ENCODE results near the gene SHKBP1.

DNA sequence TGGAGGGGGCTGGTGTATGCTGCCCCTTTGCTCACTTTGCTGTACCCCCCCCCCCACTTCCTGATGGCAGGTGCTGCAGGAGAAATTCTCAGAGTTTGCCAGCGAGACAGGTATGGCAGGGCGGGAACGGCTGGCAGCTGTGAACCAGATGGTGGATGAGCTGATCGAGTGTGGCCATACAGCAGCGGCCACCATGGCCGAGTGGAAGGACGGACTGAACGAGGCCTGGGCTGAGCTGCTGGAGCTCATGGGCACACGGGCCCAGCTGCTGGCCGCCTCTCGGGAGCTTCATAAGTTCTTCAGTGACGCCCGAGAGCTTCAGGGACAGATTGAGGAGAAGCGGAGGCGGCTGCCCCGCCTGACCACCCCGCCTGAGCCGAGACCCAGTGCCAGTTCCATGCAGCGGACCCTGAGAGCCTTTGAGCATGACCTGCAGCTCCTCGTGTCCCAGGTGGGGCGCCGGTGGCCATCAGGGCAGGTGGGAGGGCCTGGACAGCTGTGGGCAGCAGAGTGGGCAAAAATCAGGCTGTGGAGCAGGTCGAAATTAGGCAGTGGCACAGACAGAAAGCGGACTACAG, 19.6 kb upstream of the SHKBP1 start:
- TF ChIP-seq, protein P1, sequence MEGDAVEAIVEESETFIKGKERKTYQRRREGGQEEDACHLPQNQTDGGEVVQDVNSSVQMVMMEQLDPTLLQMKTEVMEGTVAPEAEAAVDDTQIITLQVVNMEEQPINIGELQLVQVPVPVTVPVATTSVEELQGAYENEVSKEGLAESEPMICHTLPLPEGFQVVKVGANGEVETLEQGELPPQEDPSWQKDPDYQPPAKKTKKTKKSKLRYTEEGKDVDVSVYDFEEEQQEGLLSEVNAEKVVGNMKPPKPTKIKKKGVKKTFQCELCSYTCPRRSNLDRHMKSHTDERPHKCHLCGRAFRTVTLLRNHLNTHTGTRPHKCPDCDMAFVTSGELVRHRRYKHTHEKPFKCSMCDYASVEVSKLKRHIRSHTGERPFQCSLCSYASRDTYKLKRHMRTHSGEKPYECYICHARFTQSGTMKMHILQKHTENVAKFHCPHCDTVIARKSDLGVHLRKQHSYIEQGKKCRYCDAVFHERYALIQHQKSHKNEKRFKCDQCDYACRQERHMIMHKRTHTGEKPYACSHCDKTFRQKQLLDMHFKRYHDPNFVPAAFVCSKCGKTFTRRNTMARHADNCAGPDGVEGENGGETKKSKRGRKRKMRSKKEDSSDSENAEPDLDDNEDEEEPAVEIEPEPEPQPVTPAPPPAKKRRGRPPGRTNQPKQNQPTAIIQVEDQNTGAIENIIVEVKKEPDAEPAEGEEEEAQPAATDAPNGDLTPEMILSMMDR (conservative IDR thresholded peaks at IDR 0.05; ENCODE audit: low read depth, low read length): no peak
- no peak for TF ChIP-seq EZH2 (IDR thresholded peaks at IDR 0.05; ENCODE audit: borderline replicate concordance, low read depth, low read length, poor library complexity, severe bottlenecking)
